NCI-H69 (cell line): ENCODE results near the gene IQCF5.
"Not testable (repeated sequence)": the region's sequence is repeated elsewhere in the genome, so short reads cannot be mapped to it uniquely, and the experiment has no call there.

Experiments used
- DNase-seq: peaks from one replicate; lab custom pipeline; 2025; lab: John Stamatoyannopoulos, UW

The IQCF5 gene

DNA sequence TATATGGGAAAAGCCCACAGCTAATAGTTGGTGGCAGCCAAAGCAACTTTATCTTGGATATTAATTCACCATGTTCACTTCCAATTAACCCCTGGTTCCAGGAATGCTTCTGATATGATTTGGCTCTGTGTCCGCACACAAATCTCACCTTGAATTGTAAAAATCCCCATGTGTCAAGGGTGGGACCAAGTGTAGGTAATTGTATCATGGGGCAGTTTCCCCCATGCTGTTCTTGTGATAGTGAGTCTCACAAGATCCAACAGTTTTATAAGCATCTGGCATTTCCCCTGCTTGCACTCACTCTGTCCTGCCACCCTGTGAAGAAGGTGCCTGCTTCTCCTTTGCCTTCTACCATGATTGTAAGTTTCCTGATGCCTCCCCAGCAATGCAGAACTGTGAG, 6.5 kb downstream of the IQCF5 start:
- DNase-seq: not testable (repeated sequence)

DNA sequence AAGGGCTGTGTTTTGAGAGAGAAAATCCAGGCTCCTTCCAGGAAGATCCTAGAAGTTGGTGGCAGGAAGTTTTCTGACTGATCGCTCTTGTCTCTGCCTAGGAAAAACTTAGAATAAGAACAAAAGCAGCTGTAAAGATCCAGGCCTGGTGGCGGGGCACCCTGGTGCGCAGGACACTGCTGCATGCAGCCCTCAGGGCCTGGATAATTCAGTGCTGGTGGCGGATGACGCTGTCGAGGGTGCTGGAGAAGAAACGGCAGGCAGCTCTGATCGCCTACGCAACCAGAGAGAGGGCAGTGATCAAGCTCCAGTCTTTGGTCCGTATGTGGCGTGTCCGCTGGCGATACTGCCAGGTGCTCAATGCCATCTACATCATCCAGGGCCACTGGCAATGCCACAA, 12.5 kb downstream of the IQCF5 start:
- DNase-seq: no peak

DNA sequence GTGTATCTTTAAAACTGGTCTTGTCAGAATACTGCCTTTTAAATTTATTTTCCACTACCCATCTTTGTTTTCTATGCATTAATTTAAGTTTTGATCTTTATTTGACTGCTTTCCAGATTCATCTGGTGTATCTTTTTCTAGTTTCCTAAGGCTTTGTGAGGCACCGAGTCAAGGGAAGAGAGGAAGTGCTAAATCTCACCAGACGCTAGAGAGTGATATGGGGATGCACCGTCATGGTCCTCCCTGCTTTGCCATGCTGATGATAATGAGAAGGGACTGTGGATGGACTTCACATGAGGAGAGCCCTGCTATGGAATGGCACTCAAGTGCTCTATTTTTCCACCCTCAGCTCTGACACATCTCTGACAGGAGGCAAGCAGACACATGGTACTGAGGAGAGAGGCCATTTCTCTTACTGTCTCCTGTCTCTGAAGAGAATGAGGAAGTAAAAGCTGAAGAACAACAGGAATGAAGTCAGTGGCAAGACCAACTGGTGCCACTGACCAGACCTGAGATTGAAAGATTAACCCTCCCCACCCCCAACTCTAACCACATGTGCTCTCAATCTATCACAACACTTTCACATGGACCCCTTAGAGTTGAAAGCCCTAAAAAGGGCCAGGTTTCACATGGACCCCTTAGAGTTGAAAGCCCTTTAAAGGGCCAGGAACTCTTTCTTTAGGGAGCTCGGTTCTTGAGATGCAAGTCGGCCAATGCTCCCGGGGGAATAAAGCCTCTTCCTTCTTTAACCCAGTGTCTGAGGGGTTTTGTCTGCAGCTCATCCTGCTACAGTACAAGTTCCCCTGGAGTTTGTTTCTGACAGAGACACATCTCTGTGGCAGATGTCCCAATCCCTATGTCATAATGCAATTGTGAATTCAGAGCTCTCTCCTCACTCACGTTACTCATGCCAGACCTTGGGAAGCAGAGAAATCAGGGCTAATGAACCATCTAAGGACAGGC, 14.4 kb downstream of the IQCF5 start, which contains the start of gene IQCF2:
Gene IQCF2 (plus strand): TSS at position 913 of the 963 bp plus-strand sequence. CDS start 52 bp downstream, outside the sequence.
- DNase-seq: no peak

DNA sequence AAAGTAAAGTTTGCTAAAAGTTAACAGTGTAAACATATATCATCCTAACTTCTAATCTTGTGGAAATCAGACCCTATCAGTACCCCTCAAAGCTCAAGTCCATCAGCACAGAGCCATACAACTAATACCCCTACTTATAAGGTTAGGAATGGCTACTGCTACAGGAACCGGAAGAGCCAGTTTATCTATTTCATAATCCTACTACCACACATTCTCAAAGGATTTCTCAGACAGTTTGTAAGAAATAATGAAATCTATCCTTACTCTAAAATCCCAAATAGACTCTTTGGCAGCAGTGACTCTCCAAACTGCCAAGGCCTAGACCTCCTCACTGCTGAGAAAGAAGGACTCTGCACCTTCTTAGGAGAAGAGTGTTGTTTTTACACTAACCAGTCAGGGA, 20.0 kb downstream of the IQCF5 start:
- DNase-seq: not testable (repeated sequence)

DNA sequence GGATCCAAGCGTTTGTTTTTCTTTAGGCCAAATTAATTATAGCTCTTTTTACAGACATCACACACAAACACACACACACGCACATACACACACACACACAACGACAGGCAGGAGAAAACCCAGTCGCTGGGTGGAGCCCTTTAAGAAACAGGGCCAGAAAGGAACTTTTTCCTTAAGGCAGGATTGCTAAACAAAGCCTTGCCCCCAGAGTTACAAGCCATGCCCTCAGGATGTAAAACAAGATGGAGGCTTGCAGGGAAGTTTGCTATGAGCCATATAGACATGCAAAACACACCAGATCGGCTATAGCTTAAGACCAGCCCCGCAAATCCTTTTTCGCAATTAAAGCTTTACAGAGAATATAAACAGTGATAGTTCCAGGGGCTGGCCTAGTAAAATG, 30.3 kb downstream of the IQCF5 start:
- no peak for DNase-seq

DNA sequence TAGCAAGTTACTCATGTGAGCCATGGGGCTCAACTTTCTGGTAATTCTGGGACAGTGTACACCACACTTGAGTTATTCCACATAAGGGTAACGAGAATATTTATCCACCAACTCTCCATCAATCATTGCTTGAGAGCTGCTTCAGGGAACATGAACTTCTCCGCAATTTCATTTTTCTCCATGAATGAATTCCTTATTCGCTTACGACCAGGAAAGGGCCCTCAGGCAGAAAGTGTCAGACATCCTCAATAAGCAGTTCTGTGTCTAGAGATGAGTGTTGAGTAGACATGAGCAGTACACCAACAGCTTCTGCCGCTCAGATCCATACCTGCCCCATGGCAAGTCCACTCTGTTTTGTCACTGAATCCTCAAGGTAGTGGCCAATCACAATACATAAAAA, 38.8 kb downstream of the IQCF5 start:
- no peak for DNase-seq

DNA sequence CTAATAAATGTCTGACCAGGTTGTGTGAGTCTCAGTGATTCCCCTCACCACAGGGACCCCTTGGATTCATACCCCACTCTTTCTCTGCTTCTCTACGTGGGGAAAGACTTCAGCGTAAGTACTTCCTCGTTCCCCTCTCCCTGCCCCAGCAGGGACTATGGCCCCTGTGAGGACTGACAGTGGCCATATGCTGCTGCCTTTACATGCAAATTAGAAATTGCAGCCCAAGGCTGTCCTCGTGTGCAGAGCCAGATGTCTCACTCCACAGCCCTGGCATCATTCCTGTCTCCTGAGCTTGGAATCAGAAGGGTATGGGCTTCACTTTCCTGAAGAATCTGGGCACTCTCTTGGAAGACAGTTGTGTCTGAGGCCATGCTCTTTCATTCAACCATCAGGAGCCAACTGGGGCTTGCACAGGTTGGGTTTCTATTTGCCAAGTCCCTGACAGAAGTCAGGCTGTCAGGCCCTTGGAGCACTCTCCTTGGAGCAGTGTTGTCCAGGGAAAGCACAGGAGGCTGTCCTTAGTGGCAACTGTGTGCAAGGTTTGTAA, 44.5 kb downstream of the IQCF5 start:
- DNase-seq: no peak

DNA sequence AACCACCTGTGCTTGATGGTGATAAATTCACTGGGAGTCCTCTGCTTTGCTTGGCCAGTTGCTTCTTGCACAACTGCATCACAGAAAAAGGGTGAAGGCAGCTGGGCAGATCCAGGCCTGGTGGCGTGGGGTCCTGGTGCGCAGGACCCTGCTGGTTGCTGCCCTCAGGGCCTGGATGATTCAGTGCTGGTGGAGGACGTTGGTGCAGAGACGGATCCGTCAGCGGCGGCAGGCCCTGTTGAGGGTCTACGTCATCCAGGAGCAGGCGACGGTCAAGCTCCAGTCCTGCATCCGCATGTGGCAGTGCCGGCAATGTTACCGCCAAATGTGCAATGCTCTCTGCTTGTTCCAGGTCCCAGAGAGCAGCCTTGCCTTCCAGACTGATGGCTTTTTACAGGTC, 45.1 kb downstream of the IQCF5 start:
- DNase-seq: no peak

DNA sequence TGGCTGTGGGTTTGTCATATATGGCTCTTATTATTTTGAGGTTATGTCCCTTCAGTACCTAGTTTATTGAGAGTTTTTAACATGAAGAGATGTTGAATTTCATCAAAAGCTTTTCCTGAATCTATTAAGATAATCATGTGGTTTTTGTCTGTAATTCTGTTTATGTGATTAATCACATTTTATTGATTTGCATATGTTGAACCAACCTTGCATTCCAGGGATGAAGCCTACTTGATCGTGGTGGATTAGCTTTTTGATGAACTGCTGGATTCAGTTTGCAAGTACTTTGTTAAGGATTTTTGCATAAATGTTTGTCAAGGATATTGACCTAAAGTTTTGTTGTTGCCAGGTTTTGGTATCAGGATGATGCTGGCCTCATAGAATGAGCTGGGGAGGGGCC, 47.1 kb downstream of the IQCF5 start:
- DNase-seq: no peak
